OCI-M1 (cell line): ENCODE measurements around the gene PLD5.
"Not testable (repeated sequence)": the region's sequence is repeated elsewhere in the genome, so short reads cannot be mapped to it uniquely, and the experiment has no call there.

Experiments
- DNase-seq: peaks from one replicate; lab custom pipeline; 2025; lab: John Stamatoyannopoulos, UW

Gene PLD5

DNA sequence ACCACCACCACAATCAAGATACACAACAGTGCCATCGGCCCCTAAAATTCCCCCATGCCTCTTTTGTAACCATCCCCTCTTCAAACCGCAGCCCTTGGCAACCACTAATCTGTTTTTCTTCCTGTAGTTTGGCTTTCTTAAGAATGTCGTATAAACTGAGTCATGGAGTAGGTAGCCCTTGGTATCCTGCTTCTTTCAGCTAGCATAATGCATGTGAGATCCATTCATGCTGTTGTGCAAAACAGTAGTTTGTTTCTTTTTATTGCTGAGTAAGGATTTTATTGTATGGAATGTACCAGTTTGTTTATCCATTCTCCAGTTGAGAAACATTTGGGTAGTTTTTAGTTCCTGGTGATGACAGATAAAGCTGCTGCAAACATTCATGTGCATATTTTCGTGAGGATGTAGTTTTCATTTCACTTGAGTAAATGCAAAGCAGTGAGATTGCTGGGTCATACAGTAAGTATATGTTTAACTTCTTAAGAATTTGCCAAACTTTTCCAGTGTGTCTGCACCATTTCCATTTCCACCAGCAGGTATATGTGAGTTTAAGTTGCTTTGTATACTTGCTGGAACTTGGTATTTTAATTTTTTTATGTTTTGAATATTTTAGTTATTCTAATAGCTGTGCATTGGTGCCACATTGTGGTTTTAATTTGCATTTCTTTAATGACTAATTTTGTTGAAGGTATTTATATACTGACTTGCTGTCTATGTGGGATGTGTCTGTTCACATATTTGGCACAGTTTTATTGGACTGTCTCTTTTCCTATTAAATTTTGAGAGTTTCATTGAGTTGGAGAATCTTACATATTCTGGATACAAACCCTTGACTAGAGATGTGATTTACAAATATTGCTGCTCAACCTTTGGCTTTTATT lies 377.2 kb downstream of the PLD5 start:
- DNase-seq = peak; percentile 90

GRCh38 chr1:242146652-242147051 lies 377.8 kb downstream of the PLD5 start:
- peak; percentile 87 for DNase-seq

GRCh38 chr1:242140836-242141235 lies 383.7 kb downstream of the PLD5 start:
- peak; percentile 12 for DNase-seq

- no peak for DNase-seq
Measured at GRCh38 chr1:242139986-242140385, 384.5 kb downstream of the PLD5 start.

DNA sequence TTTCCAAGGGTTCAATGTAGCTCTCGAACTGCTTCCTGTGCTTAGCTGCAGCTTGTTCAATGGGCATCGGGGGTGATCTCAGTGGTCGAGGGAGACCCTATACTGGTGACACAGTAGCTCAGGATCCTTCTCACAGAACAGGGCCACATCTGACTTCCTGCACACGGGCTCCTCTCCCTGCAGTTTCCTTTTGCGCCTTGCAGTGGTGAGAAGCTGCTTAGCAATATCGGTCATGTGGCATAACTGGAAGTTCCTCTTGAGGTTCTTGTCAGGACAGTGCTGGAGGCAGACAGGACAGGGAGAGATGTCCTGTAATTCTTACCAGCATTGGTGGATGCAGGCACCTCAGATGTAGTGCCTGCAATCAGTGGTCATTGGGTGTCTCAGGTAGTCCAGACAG lies 385.1 kb downstream of the PLD5 start:
- peak; percentile 85 for DNase-seq

DNA sequence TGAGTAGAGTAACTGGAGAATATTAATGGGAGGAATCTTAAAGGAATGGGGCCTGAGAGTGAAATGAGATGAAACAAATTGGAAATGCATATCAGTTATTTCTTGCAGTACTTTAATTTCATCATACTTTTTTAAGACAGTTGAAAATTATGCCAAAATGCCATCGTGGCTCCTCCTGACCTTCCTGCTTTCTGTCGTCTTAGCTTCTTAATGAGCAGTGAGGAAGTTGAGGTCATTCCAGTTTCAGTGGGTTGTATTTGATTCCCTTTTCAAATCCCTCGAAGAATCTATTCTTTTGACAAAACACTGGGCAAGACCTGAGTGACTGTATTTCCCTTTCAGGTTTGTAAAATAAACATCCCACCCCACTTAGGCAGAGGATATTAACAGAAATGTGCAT lies 390.7 kb downstream of the PLD5 start:
- no peak for DNase-seq

DNA sequence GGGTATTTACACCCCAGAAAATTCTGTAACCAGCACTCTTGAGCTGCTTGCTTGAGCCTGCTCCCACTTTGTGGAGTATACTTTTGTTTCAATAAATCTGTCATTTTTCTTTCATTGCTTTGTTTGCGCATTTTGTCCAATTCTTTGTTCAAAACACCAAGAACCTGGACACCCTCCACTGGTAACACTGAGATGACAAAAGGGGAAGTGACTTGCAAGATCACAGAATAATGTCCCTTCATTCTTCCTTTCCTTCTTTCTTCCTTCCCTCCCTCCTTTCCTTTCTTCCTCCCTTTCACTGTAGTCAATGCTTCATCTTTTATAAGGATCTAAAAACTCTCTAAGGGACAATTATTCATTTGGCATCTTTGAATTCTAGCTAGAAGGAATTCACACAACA lies 391.1 kb downstream of the PLD5 start:
- DNase-seq = peak; percentile 11

DNA sequence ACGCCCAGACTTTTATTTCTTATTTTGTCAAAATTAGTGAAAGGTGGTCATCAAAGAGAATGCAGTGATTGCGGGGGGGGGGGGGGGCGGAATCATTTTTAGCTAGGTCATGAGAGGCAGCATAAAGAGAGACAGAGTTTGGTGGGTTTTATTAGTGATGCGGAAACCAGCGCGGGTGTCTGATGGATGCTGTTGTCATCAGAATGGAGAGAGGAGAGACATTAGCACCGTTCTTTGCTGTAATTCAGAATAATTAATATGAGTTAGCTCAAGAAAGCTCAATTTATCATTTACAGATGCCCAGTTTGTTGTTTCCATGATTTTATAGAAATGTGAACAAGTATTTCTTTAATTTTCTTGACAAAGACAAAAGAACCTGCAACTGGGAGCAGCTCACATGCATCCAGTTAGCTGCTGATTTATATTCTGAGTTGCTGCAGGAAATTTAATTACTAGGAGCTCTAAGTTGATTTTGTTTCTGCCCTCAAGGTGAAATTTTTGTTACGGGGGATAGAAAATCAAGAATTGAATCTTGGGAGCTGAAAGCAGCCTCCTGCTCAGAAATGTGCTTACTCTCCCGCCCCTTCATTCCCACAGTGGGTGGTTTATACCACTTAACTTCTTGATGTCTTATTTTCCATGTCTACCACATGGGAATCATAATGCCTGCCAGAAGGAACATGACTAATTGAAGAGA lies 392.2 kb downstream of the PLD5 start:
- DNase-seq = no peak

DNA sequence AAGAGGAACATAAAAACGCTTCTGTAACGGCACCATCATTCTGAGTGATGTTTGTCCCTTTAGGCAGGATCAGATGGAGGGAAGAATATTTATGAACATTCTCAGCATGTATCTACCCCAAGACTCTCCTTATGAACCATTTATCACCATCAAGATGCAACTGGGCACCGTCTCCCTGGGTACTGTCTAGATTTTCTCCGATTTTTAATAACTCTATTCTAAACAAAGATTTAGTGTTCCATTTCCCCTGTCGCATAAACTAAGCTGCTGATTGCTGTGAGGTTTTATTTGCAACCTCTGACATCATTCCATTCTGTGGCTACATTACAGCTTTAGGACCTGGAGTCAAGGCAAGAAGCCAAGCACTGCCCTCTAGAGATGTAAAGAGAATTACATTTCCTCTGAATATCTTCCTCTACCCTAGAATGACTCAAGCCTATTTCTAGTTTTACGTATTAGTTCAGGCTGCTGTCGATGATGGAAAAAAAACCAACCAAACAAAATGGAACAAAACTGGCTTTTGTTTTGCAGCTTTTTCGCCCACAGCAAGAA lies 395.5 kb downstream of the PLD5 start:
- DNase-seq = peak; percentile 85

- no peak for DNase-seq
Measured at GRCh38 chr1:242120432-242120831, 404.1 kb downstream of the PLD5 start.

- DNase-seq = no peak
Measured at GRCh38 chr1:242100921-242101320, 423.6 kb downstream of the PLD5 start.

- not testable (repeated sequence) for DNase-seq
Measured at GRCh38 chr1:242097283-242097682, 427.2 kb downstream of the PLD5 start.

DNA sequence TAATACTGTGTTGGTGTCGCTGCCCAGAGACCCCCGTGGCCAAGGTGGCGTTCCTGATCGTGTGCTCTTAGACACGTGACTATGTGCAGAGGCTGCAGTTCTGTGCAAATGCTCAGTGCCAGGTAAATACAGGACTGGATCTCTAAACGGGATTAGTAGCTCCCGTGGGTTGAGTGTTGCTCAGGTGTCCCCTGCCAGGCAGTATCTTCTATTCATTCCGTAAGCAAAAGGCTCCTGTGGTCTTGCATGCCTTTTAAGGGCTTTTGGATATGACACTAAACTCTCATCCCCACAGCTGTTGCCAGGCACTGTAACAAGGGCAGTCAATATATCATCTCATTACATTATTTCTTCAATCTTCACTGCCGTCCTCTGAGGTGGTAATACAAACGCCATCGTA lies 431.4 kb downstream of the PLD5 start:
- DNase-seq = no peak

DNA sequence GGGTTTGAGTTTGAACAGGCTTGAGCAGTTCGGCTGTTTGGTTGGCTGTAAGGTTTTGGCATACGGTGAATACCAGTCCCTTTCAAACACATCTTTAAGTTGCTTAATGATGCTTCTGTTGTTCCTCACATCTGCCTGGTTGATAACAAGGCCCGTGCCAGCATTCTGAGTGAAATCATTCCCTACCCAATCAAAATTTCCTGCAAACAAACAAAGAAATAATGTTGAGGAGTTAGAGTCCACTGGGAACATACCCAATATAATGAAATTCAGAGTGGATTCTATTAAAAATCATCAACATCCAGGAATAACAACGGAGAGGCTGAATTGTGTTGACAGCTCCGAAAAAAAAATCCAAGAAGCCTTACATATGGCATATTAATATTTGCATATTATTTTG lies 434.6 kb downstream of the PLD5 start:
- no peak for DNase-seq

DNA sequence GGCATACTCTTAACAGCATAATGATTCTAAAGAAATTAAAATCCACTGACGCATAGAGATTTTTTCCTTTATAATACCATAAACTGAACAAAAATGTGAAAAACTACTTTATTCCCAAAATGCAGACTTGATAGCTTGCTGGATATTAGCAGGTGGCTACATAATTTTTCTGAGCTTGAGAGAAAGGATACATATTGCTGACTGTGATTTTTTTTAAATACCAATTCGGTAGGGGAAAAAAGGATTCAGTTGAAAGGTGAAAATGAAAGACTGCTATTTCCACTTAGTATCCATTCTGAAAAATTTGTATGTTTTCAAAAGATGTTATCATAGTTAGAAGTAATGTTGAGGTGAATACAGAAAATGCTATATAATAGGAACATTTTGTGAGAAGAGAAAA lies 435.6 kb downstream of the PLD5 start:
- no peak for DNase-seq

DNA sequence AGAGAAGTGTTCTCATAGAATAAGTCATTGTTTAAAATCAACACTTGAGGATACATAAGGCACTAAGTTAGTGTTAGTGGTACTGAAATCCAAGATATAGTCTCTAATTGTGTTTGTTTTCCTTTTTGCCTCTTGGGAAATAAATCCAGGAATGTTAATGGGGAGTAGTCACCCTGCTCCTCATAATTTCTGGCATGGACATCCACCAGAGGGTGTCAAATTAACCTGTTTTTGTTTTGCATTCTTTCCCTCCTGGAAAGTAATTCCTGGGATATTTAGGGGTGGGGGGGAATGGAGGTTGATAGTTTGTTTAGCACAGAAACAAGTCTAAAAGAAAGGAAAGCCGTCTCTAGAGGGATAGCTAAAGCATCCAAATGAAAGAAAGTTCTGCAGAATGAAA lies 437.8 kb downstream of the PLD5 start:
- no peak for DNase-seq

- DNase-seq = no peak
Measured at GRCh38 chr1:242086093-242086492, 438.4 kb downstream of the PLD5 start.

DNA sequence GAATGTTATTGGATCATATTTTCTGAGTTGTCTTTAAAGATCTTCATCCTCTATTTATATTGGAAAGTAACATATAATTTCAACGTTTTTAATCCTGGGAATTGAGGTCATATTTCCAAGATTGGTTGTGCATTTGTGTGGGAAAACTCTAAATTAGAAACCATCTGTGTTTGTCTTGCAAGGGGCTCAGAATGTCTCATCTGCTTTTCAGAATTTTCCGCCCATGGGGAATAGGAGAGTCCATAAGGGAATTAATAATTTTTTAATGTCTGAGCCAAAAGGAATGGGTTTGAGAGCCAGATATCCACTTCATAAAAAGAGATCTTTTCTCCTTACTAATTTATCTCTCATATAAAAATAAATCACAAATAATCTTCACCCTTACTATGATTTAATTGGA lies 440.8 kb downstream of the PLD5 start:
- DNase-seq = no peak

- DNase-seq = no peak
Measured at GRCh38 chr1:242081446-242081845, 443.1 kb downstream of the PLD5 start.

DNA sequence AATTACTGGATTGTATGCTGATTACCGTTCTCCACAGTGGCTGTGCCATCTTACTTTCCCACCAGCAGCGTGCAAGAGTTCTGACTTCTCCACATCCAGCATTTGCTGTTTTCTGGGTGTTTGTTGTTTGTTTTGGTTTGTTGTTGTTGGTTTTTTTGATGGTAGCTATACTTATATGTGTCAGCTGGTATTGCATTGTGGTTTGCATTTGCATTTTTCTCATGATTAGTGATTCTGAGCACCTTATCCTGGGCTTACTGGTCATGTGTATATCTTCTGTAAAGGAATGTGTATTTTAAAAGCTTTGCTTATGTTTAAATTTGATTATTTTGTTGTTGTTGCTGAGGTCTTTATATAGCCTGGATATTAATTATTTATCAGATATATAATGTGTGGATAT lies 458.7 kb downstream of the PLD5 start:
- DNase-seq = no peak

DNA sequence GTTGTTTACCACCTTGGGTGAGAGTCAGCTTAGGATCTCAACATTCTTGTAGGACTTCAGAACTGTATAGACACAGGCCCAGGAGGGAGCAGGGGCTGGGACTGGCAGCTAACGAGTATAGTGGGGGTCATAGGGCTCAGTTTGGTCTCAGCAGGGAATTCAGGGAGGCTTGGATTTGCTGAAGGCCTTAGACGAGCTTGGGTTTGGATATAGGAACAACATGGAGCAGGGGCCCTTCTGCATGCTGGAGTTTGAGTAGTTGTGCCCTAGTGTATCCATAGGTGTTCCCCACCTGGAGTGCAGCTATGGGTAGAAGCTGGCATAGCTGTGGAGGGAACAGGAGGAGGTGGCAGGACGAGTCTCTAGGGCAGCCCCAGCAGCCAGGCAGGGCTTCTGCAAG lies 462.2 kb downstream of the PLD5 start:
- no peak for DNase-seq

GRCh38 chr1:242059976-242060375 lies 464.5 kb downstream of the PLD5 start:
- no peak for DNase-seq

GRCh38 chr1:242058582-242058981 lies 465.9 kb downstream of the PLD5 start:
- not testable (repeated sequence) for DNase-seq
